ENCODE data around the gene WDR81. TPM values are rescaled to one million over a fixed set of nuclear protein-coding genes. Genes with fewer than 3 reads are reported as not detected.

Gene WDR81
- total and polyA plus RNA-seq, 2 experiments from 2014 or later, result 3.5 to 14.5 TPM

- no peaks in the 10 kb centered on the region for H3K79me2 ChIP-seq (replicated peaks; ENCODE audit: insufficient read depth)
- H3F3A ChIP-seq (replicated peaks; ENCODE audit: low read depth), result no peaks in the 10 kb centered on the region
- Mint-ChIP-seq H3K27ac (no peak overlapping the region), H3K27me3 (ENCODE audit: insufficient read depth, low read depth, poor library complexity) (peaks cover 11% of the 10 kb centered on the region), H3K36me3 (ENCODE audit: low read depth) (peaks cover 12% of the 10 kb centered on the region), H3K9me3 (peaks cover 10% of the 10 kb centered on the region; the same call in 2 of the 3 replicates), H3K4me1 (peaks cover 3% of the 10 kb centered on the region; the same call in 2 of the 3 replicates), H3K4me3 (no peak overlapping the region)
- TF ChIP-seq JUNB (IDR thresholded peaks at IDR 0.05; ENCODE audit: unreplicated experiment) (no peak), EZH2 (IDR thresholded peaks at IDR 0.05; ENCODE audit: low read depth, unreplicated experiment) (no peak), STAT1 (IDR thresholded peaks at IDR 0.05; ENCODE audit: unreplicated experiment) (no peak), ZNF331 (CRISPR knock-in tag; IDR thresholded peaks at IDR 0.05; ENCODE audit: low read depth) (no peak), POLR2AphosphoS5 (IDR thresholded peaks at IDR 0.05; ENCODE audit: low read depth) (no peak), EZH2phosphoT487 (IDR thresholded peaks at IDR 0.05; ENCODE audit: unreplicated experiment) (no peak), NANOG (IDR thresholded peaks at IDR 0.05; ENCODE audit: borderline replicate concordance) (no peak), REST (IDR thresholded peaks at IDR 0.05; ENCODE audit: unreplicated experiment) (no peak), CREB1 (CRISPR knock-in tag; IDR thresholded peaks at IDR 0.05; ENCODE audit: low read depth) (no peak)
- TF ChIP-seq, protein P1, sequence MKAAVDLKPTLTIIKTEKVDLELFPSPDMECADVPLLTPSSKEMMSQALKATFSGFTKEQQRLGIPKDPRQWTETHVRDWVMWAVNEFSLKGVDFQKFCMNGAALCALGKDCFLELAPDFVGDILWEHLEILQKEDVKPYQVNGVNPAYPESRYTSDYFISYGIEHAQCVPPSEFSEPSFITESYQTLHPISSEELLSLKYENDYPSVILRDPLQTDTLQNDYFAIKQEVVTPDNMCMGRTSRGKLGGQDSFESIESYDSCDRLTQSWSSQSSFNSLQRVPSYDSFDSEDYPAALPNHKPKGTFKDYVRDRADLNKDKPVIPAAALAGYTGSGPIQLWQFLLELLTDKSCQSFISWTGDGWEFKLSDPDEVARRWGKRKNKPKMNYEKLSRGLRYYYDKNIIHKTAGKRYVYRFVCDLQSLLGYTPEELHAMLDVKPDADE (IDR thresholded peaks at IDR 0.05), result no peak
- TF ChIP-seq, protein P2, sequence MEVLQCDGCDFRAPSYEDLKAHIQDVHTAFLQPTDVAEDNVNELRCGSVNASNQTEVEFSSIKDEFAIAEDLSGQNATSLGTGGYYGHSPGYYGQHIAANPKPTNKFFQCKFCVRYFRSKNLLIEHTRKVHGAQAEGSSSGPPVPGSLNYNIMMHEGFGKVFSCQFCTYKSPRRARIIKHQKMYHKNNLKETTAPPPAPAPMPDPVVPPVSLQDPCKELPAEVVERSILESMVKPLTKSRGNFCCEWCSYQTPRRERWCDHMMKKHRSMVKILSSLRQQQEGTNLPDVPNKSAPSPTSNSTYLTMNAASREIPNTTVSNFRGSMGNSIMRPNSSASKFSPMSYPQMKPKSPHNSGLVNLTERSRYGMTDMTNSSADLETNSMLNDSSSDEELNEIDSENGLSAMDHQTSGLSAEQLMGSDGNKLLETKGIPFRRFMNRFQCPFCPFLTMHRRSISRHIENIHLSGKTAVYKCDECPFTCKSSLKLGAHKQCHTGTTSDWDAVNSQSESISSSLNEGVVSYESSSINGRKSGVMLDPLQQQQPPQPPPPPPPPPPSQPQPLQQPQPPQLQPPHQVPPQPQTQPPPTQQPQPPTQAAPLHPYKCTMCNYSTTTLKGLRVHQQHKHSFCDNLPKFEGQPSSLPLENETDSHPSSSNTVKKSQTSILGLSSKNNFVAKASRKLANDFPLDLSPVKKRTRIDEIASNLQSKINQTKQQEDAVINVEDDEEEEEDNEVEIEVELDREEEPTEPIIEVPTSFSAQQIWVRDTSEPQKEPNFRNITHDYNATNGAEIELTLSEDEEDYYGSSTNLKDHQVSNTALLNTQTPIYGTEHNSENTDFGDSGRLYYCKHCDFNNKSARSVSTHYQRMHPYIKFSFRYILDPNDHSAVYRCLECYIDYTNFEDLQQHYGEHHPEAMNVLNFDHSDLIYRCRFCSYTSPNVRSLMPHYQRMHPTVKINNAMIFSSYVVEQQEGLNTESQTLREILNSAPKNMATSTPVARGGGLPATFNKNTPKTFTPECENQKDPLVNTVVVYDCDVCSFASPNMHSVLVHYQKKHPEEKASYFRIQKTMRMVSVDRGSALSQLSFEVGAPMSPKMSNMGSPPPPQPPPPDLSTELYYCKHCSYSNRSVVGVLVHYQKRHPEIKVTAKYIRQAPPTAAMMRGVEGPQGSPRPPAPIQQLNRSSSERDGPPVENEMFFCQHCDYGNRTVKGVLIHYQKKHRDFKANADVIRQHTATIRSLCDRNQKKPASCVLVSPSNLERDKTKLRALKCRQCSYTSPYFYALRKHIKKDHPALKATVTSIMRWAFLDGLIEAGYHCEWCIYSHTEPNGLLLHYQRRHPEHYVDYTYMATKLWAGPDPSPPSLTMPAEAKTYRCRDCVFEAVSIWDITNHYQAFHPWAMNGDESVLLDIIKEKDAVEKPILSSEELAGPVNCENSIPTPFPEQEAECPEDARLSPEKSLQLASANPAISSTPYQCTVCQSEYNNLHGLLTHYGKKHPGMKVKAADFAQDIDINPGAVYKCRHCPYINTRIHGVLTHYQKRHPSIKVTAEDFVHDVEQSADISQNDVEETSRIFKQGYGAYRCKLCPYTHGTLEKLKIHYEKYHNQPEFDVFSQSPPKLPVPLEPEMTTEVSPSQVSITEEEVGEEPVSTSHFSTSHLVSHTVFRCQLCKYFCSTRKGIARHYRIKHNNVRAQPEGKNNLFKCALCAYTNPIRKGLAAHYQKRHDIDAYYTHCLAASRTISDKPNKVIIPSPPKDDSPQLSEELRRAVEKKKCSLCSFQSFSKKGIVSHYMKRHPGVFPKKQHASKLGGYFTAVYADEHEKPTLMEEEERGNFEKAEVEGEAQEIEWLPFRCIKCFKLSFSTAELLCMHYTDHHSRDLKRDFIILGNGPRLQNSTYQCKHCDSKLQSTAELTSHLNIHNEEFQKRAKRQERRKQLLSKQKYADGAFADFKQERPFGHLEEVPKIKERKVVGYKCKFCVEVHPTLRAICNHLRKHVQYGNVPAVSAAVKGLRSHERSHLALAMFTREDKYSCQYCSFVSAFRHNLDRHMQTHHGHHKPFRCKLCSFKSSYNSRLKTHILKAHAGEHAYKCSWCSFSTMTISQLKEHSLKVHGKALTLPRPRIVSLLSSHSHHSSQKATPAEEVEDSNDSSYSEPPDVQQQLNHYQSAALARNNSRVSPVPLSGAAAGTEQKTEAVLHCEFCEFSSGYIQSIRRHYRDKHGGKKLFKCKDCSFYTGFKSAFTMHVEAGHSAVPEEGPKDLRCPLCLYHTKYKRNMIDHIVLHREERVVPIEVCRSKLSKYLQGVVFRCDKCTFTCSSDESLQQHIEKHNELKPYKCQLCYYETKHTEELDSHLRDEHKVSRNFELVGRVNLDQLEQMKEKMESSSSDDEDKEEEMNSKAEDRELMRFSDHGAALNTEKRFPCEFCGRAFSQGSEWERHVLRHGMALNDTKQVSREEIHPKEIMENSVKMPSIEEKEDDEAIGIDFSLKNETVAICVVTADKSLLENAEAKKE (CRISPR knock-in tag; IDR thresholded peaks at IDR 0.05), result no peak
- DNase-seq (ENCODE audit: low spot score), result no peak
- H3K9me2 ChIP-seq (ENCODE audit: insufficient read depth), result no peaks in the 10 kb centered on the region
- H2AFZ ChIP-seq, result no peak overlapping the region
- H3K36me3 ChIP-seq (ENCODE audit: insufficient read depth), result no peaks in the 10 kb centered on the region
- H3K27me3 ChIP-seq (ENCODE audit: insufficient read depth), result no peaks in the 10 kb centered on the region
- no peaks in the 10 kb centered on the region for H4K20me1 ChIP-seq (replicated peaks; ENCODE audit: insufficient read depth)
- H3K27ac ChIP-seq (ENCODE audit: low read depth), result no peak overlapping the region
- no peaks in the 10 kb centered on the region for H3K4me1 ChIP-seq (ENCODE audit: insufficient read depth)
- ATAC-seq, result no peak
- H3K4me2 ChIP-seq, result no peak overlapping the region
- H3K4me3 ChIP-seq, result no peak overlapping the region
Measured at GRCh38 chr17:1735418-1735817, 10.9 kb downstream of the WDR81 start.
